DND-41 (cell line): Measurements from ENCODE around the gene CCDC150.
"Not testable (repeated sequence)": the region's sequence is repeated elsewhere in the genome, so short reads cannot be mapped to it uniquely, and the experiment has no call there.

Experiments used
- ATAC-seq: fragments of 200-7000 bp; cut with Tn5 transposase; 3 replicates; pipeline ENCODE4 v1.9.1; 2021; ENCODE audit warnings: low read depth; ENCODE audit not compliant: insufficient read depth
- DNase-seq: peaks from one replicate; pipeline ENCODE4 v3.0.0-alpha.2; 2020
- H2AFZ ChIP-seq: 2 replicates; pipeline ENCODE4 v1.6.0; 2012; ENCODE audit warnings: low read depth, low read length
- H3K27ac ChIP-seq: 2 replicates; pipeline ENCODE4 v1.5.1; 2012; ENCODE audit warnings: low read length, inconsistent platforms
- H3K27me3 ChIP-seq: fragments of 200-600 bp; sonication (generic); 2 replicates; pipeline ENCODE4 v1.6.0; 2012; ENCODE audit warnings: low read length, mild to moderate bottlenecking, inconsistent platforms; ENCODE audit not compliant: insufficient read depth, poor library complexity
- H3K36me3 ChIP-seq: 2 replicates; pipeline ENCODE4 v1.5.1; 2012; ENCODE audit warnings: low read length, inconsistent platforms; ENCODE audit not compliant: insufficient read depth
- H3K4me1 ChIP-seq: 2 replicates; pipeline ENCODE4 v1.5.1; 2012; ENCODE audit warnings: mild to moderate bottlenecking, low read length; ENCODE audit not compliant: insufficient read depth
- H3K4me2 ChIP-seq: 2 replicates; pipeline ENCODE4 v1.6.0; 2012; ENCODE audit warnings: mild to moderate bottlenecking, moderate library complexity, low read length, inconsistent platforms; ENCODE audit not compliant: insufficient read depth
- H3K4me3 ChIP-seq, 2 experiments: fragments of 200-600 bp in 1 of 2; shearing (Covaris generic) in 1 of 2; 2 replicates each; pipeline ENCODE4 v1.5.1; 2012 to 2016; ENCODE audit warnings: inconsistent platforms in 2 of 2, low read length in 2 of 2, mild to moderate bottlenecking in 2 of 2, low read depth in 1 of 2, moderate library complexity in 1 of 2
- H3K79me2 ChIP-seq: 2 replicates; pipeline ENCODE4 v1.6.0; 2012; ENCODE audit warnings: low read length, inconsistent platforms; ENCODE audit not compliant: insufficient read depth
- H3K9ac ChIP-seq: 2 replicates; pipeline ENCODE4 v1.6.0; 2012; ENCODE audit warnings: low read depth, mild to moderate bottlenecking, inconsistent platforms, low read length, moderate library complexity
- H3K9me3 ChIP-seq: 2 replicates; pipeline ENCODE4 v1.5.1; 2012; ENCODE audit warnings: low read length, moderate library complexity, mild to moderate bottlenecking, inconsistent platforms; ENCODE audit not compliant: insufficient read depth, severe bottlenecking
- H4K20me1 ChIP-seq: 2 replicates; pipeline ENCODE4 v1.6.0; 2012; ENCODE audit warnings: low read length; ENCODE audit not compliant: insufficient read depth
- EZH2 ChIP-seq: IDR thresholded peaks from 3 replicates; pipeline ENCODE4 v1.6.1; 2012; ENCODE audit warnings: borderline replicate concordance, low read depth, mild to moderate bottlenecking, moderate library complexity, low read length, inconsistent platforms; ENCODE audit not compliant: severe bottlenecking
- TF ChIP-seq, protein P1 (sequence below): IDR thresholded peaks from 2 replicates; pipeline ENCODE4 v1.5.1; 2012; ENCODE audit warnings: borderline replicate concordance, low read length, moderate library complexity, mild to moderate bottlenecking; ENCODE audit not compliant: poor library complexity, severe bottlenecking; ENCODE audit errors: extremely low read depth

CCDC150 gene

DNA sequence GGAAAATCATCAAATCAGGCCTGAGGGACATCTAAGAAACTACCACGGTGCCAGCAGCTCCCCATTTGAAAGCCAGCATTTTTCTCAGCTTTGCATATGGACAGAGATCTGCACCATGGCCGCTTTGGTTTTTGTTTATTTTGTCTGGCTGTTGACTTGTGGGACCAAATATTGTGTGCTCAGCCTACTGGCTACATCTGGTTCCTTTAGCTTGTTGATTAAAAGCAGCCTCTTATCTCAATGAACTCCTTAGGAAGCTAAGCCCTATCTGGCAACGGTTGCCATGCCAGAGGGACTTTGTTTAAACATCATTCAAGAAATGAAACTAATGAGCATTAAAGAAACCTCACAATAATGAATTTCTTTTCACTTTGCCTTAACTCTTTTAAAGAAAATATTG is 32.4 kb upstream of the CCDC150 start:
- TF ChIP-seq, protein P1, sequence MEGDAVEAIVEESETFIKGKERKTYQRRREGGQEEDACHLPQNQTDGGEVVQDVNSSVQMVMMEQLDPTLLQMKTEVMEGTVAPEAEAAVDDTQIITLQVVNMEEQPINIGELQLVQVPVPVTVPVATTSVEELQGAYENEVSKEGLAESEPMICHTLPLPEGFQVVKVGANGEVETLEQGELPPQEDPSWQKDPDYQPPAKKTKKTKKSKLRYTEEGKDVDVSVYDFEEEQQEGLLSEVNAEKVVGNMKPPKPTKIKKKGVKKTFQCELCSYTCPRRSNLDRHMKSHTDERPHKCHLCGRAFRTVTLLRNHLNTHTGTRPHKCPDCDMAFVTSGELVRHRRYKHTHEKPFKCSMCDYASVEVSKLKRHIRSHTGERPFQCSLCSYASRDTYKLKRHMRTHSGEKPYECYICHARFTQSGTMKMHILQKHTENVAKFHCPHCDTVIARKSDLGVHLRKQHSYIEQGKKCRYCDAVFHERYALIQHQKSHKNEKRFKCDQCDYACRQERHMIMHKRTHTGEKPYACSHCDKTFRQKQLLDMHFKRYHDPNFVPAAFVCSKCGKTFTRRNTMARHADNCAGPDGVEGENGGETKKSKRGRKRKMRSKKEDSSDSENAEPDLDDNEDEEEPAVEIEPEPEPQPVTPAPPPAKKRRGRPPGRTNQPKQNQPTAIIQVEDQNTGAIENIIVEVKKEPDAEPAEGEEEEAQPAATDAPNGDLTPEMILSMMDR, result no peak
- TF ChIP-seq EZH2, result no peak
- H3K9me3 ChIP-seq, result no peaks in the 10 kb centered on the region
- no peaks in the 10 kb centered on the region for H3K79me2 ChIP-seq
- H3K4me2 ChIP-seq, result no peak overlapping the region
- no peaks in the 10 kb centered on the region for H3K36me3 ChIP-seq
- no peaks in the 10 kb centered on the region for H3K4me1 ChIP-seq
- no peaks in the 10 kb centered on the region for H3K27me3 ChIP-seq
- H3K27ac ChIP-seq, result no peak overlapping the region
- ATAC-seq (no peak), DNase-seq (no peak)
- no peak overlapping the region for H3K9ac ChIP-seq
- no peak overlapping the region for H3K4me3 ChIP-seq
- no peak overlapping the region for H2AFZ ChIP-seq
- no peaks in the 10 kb centered on the region for H4K20me1 ChIP-seq

DNA sequence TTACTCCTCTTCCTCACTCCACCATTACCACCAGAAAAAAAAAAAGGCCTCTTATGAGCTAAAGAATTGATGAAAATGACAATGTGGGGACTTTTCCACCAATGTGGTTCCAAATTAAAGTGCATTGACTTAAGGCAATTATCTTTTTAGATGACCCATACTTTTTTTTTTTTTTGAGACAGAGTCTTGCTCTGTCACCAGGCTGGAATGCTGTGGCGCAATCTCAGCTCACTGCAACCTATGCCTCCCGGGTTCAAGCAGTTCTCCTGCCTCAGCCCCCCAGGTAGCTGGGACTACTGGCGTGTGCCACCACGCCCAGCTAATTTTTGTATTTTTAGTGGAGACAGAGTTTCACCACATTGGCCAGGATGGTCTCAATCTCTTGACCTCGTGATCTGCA is 31.6 kb upstream of the CCDC150 start:
- H3K4me1 ChIP-seq, H3K36me3 ChIP-seq, H3K27me3 ChIP-seq, H3K27ac ChIP-seq, H3K9ac ChIP-seq, H2AFZ ChIP-seq, DNase-seq, H3K79me2 ChIP-seq, H3K9me3 ChIP-seq, H4K20me1 ChIP-seq, H3K4me2 ChIP-seq, ATAC-seq, H3K4me3 ChIP-seq: not testable (repeated sequence)

GRCh38 chr2:196609806-196610205 is 29.7 kb upstream of the CCDC150 start:
- no peak overlapping the region for H3K4me3 ChIP-seq
- ATAC-seq (no peak), DNase-seq (no peak)
- no peak overlapping the region; the same call in 1 of the 2 replicates for H2AFZ ChIP-seq
- H3K36me3 ChIP-seq, result no peaks in the 10 kb centered on the region
- H3K9ac ChIP-seq, result no peak overlapping the region
- H3K27ac ChIP-seq, result no peak overlapping the region
- no peak overlapping the region for H3K4me2 ChIP-seq
- no peaks in the 10 kb centered on the region for H3K79me2 ChIP-seq
- H3K27me3 ChIP-seq, result no peaks in the 10 kb centered on the region
- H3K9me3 ChIP-seq, result no peaks in the 10 kb centered on the region
- no peaks in the 10 kb centered on the region for H3K4me1 ChIP-seq
- TF ChIP-seq, protein P1, result no peak
- no peak for TF ChIP-seq EZH2
- no peaks in the 10 kb centered on the region for H4K20me1 ChIP-seq

- no peaks in the 10 kb centered on the region for H4K20me1 ChIP-seq
- H3K4me1 ChIP-seq, result no peaks in the 10 kb centered on the region
- no peaks in the 10 kb centered on the region for H3K27me3 ChIP-seq
- no peaks in the 10 kb centered on the region for H3K9me3 ChIP-seq
- no peak overlapping the region for H3K4me2 ChIP-seq
- no peaks in the 10 kb centered on the region for H3K79me2 ChIP-seq
- H3K9ac ChIP-seq, result no peak overlapping the region
- DNase-seq (no peak), ATAC-seq (no peak)
- TF ChIP-seq, protein P1, result no peak
- TF ChIP-seq EZH2, result no peak
- H3K27ac ChIP-seq, result no peak overlapping the region
- no peaks in the 10 kb centered on the region for H3K36me3 ChIP-seq
- H2AFZ ChIP-seq, result no peak overlapping the region
- no peak overlapping the region for H3K4me3 ChIP-seq
These were observed 28.7 kb upstream of the CCDC150 start for GRCh38 chr2:196610796-196611195.
